ENCODE measurements around the gene PDAP1.
"Not testable (repeated sequence)": the region's sequence is repeated elsewhere in the genome, so short reads cannot be mapped to it uniquely, and the experiment has no call there.

Gene PDAP1

GRCh38 chr7:99352247-99352646 is 56.1 kb downstream of the PDAP1 start:
- no peaks in the 10 kb centered on the region for H3K4me1 ChIP-seq (ENCODE audit: control insufficient read depth, insufficient read depth, low read length)
- H3K36me3 ChIP-seq (ENCODE audit: control insufficient read depth, insufficient read depth, low read length) = peaks cover 17% of the 10 kb centered on the region
- H3K4me3 ChIP-seq (ENCODE audit: insufficient read depth, low read depth, low read length) = no peak overlapping the region
- no peaks in the 10 kb centered on the region for H3K27me3 ChIP-seq (ENCODE audit: control insufficient read depth, insufficient read depth, low read length, poor library complexity, severe bottlenecking)
- H3K9me3 ChIP-seq (ENCODE audit: control insufficient read depth, low read length) = no peaks in the 10 kb centered on the region
- WGBS, 2 experiments = 91 to 94% methylated on average over 5 of the region's 5 CpGs
- no peak overlapping the region for H3K27ac ChIP-seq (ENCODE audit: insufficient read depth, low read depth, low read length, poor library complexity, severe bottlenecking)

GRCh38 chr7:99350641-99351040 is 57.8 kb downstream of the PDAP1 start:
- H3K9me3 ChIP-seq (ENCODE audit: control insufficient read depth, low read length); H3K4me3 ChIP-seq (ENCODE audit: insufficient read depth, low read depth, low read length); H3K4me1 ChIP-seq (ENCODE audit: control insufficient read depth, insufficient read depth, low read length); H3K27ac ChIP-seq (ENCODE audit: insufficient read depth, low read depth, low read length, poor library complexity, severe bottlenecking); H3K27me3 ChIP-seq (ENCODE audit: control insufficient read depth, insufficient read depth, low read length, poor library complexity, severe bottlenecking): not testable (repeated sequence)
- peaks cover 14% of the 10 kb centered on the region for H3K36me3 ChIP-seq (ENCODE audit: control insufficient read depth, insufficient read depth, low read length)
- 90 to 97% methylated on average over 3 of the region's 3 CpGs for WGBS, 2 experiments
